Myocyte (in vitro differentiated cells): Measurements from ENCODE around the gene MS4A8. TPM values are rescaled to one million over a fixed set of nuclear protein-coding genes. Genes with fewer than 3 reads are reported as not detected.
"Not testable (repeated sequence)": the region's sequence is repeated elsewhere in the genome, so short reads cannot be mapped to it uniquely, and the experiment has no call there.

Experiments used
- DNase-seq: peaks from one replicate; pipeline ENCODE4 v3.0.0-alpha.2; 2012; ENCODE audit warnings: low read depth
- total RNA-seq: library from RNA; depleted of rRNA; stranded (reverse); fragments of >200 nt; gene quantifications from 2 replicates; pipeline ENCODE4 v1.2.3, GENCODE V29; 2014

The MS4A8 gene
- total RNA-seq, 1 donor from 2014 or later, result not detected

DNA sequence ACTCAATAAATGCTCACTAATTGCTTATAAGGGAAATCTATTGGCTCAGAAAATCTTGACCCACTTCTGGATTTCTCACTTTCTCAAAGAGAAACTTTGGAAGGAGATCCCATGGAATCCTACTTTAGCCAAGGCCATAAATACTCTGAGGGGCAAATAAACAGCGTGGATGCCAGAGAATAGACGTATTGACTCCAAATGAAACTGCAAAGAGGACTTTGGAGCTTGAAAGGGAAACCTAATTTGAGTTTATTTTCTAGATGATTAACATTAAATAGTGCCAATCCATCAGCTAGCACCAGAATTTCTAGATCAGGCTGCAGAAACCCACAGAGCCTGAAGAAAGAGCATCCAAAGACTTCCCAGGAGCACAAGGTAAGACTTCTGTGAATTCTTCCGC, 25.0 kb downstream of the MS4A8 start, which contains the start of gene MS4A18:
MS4A18 (plus strand) TSS at position 301 of the 400 bp plus-strand sequence.
- DNase-seq, result no peak

DNA sequence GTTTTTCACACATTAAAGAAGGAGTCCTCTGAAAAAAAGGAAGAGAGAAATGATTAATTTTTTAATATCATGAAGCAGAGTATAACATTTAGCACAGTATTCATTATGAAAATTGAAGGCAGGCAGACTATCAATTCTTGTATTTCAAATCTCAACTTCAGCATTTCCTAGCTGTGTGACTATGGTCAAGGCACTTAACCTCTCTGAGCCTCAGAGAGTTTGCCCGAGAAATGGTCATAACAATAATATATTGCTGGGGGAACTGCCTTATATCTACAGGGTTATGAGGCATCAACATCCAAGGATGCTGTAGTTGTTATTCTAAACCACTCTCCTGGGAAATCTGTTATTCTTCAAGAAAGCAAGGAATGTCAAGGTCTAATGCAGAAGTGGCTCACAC, 26.2 kb downstream of the MS4A8 start:
- DNase-seq, result no peak

DNA sequence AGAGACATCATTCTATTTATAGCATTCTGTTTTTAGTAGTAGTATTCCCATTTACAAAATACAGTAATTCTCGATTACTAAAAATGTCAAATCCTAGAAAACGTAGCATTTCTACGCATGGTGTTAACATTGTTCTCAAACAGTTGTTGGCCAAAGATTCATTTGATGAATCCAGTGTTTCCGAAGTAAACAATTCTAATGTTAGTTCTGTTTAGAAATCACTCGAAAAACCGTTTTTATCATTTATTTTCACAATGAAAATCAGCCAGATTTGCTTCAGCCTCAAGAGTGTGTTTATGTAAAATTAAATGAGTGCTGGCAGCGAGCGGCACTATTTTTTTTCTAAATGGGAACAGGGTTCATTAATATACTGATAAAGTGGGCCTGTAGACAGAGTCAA, 32.2 kb downstream of the MS4A8 start:
- DNase-seq, result no peak

DNA sequence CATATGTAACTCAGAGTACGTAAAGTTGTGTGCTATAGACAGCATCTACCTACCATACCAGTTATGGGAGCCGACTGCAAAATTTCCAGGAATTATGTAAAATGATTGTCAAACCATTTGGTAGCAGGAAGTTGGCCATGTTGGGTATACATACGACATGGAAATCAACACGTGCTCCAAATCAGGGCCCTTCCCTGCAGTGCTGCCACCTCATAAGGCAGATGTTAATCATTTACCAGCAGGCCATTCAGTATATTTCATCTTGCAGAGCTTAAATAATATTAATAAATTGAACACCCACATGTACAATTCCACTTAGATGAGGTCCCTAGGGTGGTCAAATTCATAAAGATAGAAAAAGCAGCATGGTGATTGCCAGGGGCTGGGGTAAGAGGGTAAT, 34.9 kb downstream of the MS4A8 start:
- DNase-seq, result no peak

DNA sequence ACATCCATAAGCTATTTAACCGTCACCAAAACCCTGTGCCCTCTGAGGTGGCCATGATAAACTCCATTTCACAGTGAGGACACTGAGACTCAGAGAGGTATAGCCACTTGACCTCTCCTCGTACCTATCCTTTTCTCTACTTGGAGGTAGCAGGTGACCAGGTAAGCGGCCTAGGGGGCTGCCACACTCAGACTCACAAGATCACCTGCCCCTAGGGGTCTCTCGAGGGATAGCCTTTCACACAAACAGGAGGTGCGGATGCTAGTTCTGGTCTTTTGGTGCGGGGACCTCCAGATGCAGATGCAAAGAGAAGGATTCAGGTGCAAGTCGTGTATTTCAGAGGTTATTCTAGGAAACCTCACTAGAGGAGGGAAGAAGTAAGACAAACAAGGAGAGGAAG, 39.7 kb downstream of the MS4A8 start:
- no peak for DNase-seq

DNA sequence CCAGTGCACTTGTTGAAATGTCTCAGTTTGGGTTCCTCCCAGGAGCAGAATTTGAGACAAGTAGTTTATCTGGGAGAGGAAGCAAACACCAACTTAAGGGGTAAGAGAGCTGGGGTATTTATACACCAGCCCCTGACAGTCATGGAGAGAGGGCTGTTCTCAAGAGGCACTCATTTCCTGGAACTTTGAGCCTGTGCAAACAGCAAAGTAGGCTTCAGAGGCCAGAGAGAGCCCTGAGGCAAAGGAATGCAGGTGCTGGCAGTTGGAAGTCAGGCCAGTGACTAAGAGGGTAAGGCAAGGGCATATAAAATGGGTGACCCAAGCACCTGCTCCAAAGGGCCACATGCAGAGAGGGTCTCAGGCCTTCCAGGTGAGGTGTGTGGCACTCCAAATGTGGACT, 41.2 kb downstream of the MS4A8 start:
- DNase-seq, result no peak

DNA sequence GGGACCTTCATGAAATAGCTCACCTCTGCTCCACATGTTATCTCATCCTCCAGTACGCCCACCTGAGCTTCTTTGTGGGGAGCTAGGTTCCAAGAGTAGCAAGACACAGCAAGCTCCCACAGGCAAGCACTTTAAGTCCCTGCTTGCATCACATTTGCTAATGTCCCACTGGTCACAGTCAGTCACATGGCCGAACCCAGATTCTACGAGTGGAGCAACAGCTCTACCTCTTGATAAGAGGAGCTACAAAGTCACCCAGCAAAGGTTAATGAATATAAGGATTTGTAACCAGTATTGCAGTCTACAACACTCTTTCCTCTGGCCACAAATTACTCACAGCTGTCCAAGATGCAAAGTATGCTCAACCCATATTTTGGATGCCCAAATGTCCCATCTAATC, 42.0 kb downstream of the MS4A8 start:
- no peak for DNase-seq

DNA sequence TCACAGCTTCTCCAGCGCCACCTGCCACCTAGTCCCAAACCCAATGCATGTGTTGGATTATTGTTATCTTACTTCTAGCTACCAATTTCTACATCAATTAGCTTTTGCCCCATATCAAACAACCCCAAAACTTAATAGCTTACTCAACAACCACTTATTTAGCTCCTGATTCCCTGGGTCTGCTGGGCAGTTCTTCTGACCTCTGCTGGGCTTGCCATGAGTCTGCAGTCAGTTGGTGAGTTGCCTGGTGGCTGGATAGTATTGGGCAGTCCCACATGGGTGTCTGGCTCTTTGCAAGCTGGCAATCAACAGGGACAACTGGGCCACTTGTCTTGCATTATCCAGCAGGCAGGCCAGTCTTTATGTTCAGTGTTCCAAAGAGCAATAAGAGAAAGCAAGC, 43.6 kb downstream of the MS4A8 start:
- no peak for DNase-seq

DNA sequence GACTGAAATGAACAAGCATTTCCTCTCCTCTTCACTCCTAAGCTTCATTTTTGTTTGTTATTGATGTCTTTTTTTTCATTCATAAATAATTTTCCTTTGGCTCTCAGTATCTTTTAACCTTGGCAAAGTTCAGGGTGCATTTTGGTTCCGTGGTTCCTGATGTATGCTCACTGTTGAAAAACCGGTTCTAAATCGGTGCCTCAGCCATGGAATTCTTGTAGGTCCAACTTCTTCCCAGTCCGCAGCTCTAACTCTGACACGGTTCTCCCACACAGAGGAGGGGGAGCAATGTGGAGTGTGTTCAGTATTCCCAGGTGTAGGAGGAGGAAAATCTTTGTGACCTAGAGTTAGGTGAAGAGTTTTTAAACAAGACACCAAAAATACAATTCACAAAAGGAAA, 44.7 kb downstream of the MS4A8 start:
- no peak for DNase-seq

DNA sequence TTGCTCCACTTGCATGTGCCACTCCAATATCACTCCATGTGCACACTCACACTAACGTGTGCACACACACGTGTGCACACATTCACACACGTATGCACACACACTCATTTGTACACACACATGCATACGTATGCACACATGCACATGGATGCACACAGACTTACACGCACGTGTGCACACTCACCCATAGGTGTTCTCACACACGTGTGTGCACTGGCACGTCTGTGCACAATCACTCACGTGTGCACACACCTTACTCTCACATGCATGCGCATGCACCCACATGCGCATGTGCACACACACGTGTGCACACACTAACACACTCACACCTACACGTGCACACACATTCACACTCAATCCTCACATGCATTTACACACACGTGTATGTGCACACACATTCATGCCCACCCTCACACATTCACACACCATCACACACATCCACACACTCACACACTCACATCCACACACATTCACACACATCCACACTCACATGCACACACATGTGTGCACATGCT, 48.0 kb downstream of the MS4A8 start:
- DNase-seq, result no peak

DNA sequence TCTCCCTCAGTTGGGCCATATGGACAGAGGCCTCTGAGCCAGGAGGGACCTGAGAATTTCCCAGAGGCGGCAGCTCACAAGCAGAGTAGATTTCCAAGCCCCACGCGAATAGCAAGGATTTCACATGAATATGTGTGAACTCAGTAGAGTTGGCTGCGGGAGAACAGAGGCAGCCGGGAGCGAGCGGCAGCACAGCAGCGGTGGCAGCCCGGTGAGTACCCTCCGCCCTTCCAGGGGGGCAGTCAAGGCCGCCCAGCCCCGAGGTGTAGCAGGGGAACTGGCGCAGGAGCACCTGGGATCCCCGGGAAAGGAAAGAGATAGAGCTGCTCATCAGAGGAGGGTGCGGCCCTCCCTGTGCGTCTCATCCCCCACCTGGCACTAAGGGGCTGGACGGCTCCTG, 48.8 kb downstream of the MS4A8 start:
- no peak for DNase-seq

DNA sequence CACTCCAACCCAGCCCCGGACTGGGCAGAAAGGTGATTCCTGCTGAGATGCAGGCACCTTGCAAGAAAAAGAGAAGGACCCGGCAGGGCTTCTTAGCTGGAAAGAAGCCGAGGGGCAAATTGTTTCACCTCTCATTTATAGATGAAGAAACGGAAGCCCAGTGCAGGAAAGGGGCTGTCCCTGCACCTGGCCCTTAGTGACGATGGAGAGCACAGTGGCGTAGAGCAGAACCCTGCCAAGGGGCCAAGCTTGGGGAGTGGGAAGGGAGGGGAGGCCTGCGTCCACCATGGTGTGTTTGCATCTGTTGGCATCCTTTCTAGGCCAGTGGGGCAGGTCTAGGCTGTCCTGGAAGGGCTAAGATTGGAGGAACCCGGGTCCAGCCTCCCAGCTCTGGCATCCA, 49.4 kb downstream of the MS4A8 start:
- DNase-seq, result no peak

DNA sequence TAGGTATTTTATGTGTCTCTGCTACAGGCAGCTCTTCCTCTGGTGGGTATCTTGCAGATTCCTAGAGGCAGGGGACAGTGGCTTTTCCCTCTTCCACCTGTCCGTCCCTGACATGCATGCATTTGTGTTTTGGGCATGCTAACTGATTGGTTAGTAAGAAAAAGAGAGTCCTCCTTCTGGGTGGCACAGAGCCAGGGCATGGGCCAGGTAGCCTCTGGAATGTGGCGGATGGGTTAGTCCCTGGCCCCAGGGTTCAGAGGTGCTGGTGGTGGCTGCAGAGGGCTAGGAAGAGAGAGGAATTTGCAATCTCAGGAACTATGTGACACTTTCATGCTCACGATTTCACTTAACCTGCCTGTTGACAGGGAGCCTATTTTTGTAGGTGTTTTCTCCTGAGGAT, 51.5 kb downstream of the MS4A8 start:
- no peak for DNase-seq

DNA sequence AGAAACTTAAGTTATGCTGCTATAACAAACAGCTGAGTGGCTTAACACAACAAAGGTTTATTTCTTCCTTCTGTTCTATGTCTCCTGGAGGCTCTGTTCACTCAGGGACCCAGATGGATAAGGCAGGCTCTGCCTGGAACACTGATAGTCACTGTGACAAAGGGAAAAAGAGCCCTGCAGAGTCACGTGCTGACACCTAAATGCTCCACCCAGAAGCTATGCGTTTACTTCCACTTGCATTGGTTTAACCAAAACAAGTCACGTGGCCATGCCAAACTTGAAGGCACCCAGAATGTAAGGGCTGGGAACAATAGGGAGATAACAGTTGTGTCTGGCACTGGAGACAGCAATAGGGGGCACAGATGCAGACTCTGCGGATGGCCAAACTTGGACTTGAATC, 53.9 kb downstream of the MS4A8 start:
- DNase-seq, result no peak

DNA sequence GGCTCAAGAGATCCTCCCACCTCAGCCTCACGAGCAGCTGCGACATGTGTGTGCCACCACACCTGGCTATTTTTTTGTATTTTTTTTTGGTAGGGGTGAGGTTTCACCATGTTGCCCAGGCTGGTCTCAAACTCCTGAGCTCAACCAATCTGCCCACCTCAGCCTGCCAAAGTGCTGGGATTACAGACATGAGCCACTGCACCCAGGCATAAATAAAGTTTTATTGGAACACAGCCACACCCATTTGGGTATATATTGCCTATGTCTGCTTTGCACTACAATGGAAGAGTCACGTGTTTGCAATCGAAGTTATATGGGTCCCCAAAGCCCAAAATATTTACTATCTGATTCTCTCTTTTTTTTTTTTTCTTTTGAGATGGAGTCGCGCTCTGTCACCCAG, 55.5 kb downstream of the MS4A8 start:
- DNase-seq, result no peak

DNA sequence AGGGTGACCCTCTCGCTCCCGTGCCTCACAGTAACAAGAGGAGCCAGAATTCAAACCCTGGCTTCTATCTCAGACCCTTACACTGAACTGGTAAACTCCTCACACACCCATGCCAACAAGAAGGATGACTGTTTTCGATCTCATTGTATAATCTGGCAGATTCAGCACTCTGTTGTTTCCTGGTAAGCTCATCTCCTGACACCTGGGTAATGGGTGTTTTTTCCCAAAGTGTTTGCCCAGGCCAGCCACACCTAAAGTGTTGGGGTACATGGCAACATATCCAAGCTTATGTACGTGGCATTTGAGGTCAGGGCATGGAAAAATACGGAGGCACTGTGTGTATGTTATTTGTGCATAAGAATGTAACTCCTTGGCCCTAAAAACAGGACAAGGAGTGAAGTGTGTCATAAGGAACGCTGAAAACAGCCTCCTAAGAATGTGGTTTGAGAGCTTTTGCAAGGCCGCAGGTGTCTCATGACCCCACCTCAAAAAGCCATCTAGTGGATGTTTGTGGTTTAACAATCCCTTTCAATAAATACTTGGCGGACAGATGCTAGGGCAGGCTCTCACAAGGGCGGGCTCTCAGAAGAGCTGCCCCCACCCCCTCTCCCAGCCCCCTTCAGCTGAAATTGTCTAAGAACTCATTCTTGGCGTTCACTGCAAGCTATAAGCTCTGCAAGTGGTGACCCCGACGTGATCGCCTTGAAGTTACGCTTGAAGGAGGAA, 57.1 kb downstream of the MS4A8 start, which contains the start of gene MS4A15:
MS4A15 (plus strand) TSS at position 561 of the 726 bp plus-strand sequence. CDS start 6,867 bp downstream, outside the sequence.
- DNase-seq, result peak; percentile 71

DNA sequence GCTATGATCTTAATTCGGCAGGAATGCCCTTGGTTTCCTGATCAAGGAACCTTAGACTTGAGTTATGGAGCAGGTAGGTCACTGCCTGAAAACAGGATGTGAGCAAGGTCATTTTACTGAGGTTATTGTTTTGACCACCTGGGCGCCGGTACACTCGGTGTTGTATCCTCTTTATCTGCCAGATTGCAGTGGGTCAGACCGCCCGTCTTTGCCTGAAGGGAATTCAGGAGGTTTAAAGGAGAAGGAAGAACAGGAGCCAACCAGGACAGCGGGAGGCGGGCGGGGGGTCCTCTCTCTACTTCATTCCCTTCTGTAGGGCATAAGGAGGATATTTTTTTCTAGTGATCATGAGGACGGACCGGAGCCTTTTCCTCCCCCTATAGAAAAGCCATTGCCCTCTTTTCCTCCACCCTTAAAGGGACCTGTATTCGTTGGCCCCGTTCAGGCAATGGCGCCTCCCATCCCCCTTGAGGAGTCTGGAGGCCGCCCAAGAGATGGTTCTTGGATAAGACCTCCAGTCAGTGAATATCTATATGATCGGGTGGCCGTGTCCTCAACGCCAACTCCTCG, 57.9 kb downstream of the MS4A8 start:
- no peak for DNase-seq

DNA sequence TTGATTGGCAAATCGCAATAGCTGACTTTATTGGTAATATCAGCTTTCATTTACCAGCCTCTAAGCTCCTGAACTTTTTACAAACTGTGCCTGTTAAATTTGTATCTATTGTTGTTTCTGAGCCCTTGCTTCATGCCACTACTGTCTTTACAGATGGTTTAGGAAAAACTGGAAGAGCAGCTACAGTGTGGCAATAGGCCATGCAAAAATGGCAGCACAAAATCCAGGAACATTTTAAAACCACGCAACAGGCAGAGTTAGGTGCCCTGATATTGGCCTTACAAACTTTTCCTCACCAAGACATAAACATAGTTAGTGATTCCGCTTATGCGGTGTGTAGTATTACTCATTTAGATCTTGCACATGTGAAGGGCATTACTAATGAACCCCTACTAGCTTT, 59.3 kb downstream of the MS4A8 start:
- DNase-seq, result not testable (repeated sequence)

DNA sequence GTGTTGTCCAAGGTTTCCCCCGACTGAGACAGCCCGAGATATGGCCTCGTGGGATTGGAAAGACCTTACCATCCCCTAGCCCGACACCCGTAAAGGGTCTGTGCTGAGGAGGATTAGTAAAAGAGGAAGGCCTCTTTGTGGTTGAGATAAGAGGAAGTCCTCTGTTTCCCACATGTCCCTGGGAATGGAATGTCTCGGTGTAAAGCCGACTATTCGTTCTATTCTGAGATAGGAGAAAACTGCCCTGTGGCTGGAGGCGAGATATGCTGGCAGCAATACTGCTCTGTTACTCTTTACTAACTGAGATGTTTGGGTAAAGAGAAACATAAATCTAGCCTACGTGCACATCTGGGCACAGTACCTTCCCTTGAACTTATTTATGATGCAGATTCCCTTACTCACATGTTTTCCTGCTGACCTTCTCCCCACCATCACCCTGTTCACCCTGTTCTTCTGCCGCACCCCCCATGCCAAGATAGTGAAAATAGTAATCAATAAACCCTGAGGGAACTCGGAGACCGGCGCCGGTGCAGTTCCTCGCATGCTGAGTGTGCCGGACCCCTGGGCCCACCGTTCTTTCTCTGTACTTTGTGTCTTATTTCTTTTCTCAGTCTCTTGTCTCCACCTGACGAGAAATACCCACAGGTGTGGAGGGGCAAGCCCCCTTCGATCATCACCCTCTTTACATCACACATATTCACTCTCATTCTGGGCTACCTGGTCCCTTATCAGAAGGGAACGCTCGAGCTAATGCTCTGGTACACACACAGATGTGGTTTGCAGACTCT, 60.2 kb downstream of the MS4A8 start:
- DNase-seq, result not testable (repeated sequence)

DNA sequence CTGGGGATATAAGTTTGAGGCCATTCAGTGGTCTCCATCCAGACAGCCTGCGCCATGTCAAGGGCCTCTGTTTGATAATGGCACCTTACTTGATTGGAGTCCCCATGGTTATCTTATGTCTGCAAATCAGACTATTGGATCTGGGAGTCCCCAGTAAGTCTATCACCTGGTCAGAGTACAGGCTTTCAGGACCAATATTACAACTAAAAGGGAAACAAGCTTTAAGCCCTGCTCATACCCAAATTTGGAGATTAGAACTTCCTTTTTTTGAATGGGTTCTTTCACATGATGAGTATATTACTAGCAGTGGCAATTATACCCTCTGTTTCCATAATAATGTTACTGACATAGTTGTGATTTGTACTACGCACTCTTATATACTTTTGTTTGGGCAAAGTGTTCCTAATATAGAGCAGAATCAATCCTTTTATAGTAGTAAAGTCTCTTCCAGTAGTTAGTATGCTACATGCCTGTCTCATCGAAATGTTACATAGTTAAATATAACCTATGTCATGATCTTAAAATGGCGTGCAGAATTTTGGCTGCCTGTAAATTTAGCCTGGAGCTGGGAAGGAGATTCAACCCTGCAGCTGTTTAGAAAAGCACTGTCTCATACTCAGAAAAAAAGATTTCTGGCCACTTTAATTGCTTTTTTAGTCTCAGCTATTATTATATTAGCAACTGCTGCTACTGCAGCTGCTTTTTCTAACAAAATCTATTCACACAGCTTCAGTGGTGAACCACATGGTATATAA, 62.2 kb downstream of the MS4A8 start:
- peak; percentile 62 for DNase-seq
